Measurements from ENCODE around the gene C9orf50.

DNA sequence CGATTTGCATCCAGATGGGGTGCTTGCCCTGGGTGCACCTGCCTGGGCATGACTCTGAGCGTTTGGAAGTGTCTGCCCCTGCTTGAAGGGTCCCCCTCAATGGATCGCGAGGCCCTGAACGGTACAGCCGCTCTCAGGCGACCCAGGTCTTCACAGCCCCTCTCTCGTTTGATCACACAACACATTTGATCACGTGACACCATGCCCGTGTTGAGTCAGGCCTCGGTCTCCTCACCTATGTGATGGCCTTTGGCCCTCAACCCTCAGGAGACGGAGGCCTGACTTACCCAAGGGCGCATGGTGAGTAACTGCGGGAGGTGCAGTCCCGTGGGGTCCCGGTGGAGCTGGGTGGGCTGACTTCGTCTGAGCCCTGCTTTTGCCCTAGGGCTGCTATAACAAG lies 24.0 kb upstream of the C9orf50 start:
- no peak for TF ChIP-seq TAF1 (IDR thresholded peaks at IDR 0.05; ENCODE audit: borderline replicate concordance, low read depth, low read length)
- TF ChIP-seq POLR2A (IDR thresholded peaks at IDR 0.05; ENCODE audit: low read depth, low read length) = no peak
- no peak for TF ChIP-seq POLR2AphosphoS5 (IDR thresholded peaks at IDR 0.05; ENCODE audit: low read depth, low read length)
